Stimulated activated CD4-positive, alpha-beta T cell treated with anti-CD3 and anti-CD28 coated beads, Interleukin-12 subunit alpha, Interleukin-12 subunit beta, amount 100 ng/mL, for 24 hours (primary cell): ENCODE data around the gene COPG2.

ENCODE experiments used
- DNase-seq, 2 experiments: peaks; one replicate each; pipeline ENCODE4 v3.0.0-alpha.2; 2020; ENCODE audit warnings: low read depth in 2 of 2

The COPG2 gene

DNA sequence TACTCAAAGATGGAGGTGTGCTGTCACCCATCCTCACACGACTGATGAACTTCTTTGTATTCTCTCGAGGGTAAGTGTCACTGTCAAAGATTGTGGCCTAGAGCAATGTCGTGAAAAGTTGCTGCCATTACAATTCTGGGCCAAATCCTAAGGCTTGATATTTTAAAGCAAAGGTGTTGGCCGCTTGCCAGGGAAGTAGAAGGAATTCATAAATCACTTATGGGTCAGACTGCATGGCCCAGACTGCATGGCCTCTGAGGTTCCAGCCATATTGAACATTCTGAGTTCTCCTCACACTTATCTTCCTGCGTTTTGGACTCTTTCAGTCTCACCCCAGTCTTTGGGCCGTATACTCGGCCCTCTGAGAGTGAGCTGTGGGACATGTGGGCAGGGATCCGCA is 168.1 kb downstream of the COPG2 start:
- DNase-seq, result no peak

DNA sequence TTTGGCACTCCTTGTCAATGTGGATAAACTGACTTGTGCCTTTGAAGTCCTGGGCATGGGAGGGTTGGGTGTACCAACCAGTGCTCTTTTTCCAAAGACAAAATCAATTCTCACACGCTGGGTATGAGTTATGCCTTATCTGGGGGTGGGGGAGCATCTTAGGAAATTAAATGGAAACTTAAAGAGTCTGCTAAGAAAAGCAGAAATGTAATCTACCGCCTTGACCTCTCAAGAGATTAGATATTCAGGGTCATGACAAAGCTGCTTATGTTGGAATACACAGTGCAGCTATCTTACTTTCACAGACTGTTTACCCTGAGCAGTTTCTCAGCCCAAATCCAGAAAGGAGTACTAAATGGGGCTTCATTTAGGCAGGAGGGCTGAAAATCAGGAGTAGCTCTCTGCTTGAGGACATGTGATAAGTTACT is 174.1 kb downstream of the COPG2 start:
- DNase-seq, result no peak

DNA sequence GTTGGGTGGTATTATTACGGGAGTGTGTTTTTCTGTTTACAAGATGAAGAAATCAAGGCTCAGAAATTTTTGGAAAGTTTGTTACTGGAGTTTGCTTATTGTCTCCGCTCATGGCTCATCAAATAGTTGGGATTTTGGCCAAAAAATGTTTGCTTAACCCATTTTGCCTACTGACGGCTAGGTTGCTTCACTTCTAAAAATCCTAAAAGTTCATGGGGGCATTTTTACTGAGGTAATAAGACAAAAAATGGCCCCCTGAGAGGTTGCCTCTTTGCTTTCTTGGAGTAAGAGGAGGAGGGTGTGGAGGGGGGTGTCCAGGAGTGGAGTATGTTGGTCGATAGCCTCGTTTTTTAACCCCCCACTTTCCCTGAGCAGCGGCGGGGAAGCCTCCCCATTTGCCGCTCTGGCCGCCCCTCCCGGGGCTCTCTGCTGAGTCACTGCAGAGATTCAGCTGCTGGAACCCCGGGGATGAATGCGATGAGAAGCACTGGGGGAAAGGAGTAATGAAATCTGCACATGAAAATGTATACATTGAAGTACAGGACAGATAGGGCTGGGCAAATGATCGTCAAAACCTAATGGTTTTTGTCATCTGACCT is 175.2 kb downstream of the COPG2 start:
- no peak for DNase-seq

DNA sequence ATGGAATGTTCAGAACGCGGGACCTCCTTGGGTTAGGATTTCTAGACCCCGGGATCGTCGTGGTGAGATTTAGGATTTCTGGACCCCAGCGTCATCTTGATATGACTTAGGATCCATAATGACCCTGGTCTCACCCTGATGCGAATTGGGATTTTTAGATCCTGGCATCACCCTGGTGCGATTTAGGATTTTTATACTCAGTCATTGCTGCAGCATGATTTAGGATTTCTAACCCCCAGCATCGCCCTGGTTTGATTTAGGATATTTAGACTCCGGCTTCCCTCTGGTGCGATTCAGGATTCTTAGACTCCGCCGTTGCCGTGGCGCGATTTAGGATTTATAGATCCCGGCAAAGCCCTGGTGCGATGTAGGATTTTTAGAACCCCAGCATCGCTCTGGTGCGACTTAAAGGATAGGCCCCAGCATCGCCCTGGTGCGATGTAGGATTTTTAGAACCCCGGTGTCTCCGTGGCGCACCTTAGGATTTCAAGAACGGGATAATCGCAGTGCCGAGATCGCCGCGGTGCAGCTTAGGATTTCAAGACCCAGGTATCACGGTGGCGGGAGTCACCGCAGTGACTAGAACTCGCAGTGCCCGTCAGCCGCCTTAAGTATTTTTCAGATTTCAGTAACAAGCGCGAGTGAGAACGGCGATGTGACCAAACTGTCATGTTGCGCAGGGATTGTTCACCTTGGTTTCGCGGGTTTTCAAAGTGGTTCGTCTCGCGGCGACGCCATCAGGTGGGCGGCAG is 175.8 kb downstream of the COPG2 start:
- DNase-seq, result no peak

DNA sequence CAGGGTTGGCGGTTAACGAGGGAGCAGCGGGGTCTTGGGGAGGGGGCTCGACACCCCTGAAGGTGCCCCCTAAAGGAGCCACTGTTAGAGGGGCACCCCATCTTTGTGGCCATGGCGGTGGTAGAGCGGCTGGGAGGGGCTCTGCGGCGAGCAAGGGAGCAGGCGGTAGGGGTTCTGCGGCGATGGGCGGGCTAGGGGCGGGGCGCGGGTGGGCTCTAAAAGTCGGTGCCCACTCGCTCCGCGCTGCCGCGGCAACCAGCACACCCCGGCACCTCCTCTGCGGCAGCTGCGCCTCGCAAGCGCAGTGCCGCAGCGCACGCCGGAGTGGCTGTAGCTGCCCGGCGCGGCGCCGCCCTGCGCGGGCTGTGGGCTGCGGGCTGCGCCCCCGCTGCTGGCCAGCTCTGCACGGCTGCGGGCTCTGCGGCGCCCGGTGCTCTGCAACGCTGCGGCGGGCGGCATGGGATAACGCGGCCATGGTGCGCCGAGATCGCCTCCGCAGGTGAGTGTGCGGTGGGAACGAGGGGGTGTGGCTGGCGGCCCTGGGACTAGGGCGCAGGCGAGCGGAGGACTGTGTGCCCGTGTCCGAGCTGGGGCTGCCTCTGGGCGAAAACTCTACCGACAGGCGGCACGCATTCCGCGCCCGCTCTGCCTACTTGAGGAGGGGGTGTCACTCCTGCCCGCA is 176.6 kb downstream of the COPG2 start, which contains the start of gene MEST:
Gene MEST (plus strand): TSS at position 245 of the 682 bp plus-strand sequence. CDS start 229 bp downstream, at position 474.
- no peak for DNase-seq

DNA sequence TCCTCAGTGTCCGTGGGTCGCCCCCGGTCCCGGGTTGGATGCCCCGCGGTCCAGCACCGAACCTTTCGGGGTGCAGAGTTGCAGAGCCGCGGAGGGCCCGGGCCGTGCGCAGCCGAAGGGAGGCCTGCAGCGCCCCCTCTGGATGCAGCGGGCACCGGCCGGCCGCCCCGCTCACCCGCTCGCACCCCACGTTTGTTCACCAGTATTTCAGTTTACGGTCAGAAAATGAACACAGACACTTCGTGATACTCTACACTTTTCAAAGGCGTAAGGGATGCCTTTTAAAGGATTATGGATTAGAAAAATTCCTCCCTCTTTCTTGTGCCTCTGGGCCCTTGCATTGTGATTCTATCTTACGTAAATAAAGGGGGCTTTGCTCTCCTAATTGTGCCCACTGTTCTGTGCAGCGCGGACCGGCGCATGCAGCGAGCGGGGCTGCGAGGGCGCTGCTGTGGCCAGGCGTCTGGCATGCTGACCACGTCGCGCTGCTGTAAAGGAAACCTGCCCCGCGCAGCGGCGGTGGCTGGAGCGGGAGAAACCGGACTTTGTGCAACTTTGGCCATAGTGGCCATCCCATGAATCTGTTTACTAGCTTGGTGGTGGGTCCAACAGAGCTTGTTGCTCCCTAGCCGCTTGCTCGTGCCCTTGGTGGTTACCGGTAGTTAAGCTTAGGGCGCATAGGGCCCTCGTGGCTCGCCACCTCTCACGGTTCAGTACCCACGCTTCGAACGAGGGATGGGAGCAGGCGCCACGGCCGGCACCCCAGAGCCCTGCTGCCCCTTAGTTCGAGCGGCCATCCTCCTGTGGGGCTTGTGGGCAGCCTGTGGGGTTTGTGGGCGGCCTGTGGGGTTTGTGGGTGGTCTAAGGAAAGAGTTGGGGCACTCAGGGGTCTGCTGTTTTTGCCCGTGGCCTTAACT is 177.4 kb downstream of the COPG2 start:
- DNase-seq, result no peak

DNA sequence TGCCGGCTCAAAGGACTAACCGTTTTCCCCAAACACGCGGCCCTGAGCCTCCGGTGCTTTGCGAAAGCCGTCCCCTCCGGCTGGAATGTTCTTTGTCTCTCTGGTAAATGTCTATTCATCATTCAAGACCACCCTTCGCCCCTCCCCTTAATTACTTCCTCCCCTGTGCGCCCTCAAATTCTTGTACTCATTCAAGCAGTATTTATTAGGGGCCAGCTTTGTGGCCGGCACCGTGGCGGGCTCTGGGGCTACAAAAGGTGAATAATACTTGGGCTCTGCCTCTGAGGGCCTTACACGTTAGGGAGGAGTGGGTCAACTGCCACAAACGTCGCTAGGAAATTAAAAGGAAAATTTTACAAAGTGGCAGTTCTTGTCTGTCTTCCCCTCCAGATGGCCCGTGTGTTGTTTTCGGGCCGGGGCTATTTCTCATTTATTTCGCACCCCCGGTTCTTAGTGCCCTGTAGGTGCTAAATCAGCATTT is 178.2 kb downstream of the COPG2 start:
- no peak for DNase-seq

DNA sequence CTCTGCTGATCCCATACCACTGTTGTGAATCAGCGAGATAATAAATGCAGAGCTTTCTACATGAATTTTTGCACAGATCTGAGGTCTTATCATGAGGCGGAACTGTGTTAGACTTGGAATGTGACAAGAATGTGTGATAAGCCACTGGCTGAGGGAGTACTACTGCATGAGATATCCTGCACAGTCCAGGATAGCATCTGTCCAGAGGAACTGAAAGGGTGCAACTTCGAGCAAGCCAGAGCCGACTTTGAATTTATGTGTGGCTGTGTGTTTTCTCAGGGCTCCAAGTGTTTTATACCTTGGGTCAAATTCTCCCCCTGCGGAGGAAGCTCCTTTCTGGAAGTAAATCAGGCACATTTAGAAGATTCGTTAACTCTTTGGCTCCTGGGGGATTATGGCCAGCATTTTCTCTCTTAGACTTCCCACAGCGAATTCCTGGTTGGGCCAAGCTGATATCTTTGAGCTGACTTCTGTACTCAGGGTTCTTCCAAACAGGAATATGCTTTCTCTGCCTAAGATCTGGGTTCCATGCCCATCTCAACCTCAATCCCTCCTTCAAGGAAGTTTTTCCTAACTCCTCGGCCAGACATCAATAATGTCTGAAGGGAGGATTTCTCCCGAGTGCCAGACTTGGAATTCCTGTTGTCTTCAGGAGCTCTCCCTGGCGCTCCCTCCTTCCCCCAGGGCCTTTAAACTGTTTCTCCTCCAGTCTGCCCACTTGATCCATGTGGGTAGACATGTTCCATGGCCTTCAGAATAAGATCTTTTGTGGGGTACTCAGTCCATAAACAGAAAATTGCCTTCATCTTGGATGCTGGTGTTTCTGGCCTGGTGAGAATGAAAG is 179.2 kb downstream of the COPG2 start:
- no peak for DNase-seq

DNA sequence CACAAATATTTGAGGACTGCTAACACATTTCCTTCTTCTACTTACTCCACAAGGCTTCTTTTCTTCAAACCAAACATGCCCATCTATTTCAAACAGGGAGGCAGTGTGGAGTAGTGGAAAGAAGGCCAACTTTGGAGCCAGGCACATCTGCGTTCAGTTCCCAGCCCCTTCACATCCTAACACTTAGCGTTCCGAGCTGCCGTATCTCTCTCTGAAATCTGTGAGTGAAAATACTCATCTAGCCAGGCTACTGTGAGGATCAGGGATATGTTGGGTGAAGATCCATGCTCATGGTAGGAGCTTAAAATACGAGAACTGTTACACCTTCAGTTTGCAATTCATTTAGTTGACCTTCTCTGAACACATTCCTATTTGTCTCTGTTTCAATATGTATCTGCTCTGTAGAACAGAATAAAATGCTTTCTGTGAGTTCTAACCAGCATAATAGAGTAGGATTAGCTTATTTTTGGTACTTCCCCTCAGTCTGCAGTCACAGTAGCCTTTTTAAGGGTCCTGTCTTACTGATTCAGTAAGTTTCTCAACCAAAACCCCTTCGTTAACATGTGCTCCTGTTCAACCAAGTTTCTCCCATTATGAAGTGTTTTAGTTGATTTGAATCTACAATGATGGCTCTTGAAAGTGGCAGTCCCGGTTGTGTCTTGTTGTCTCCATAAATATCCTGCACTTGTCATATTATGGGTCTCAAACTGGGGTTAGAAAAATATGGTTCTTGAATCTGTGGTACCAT is 180.0 kb downstream of the COPG2 start:
- no peak for DNase-seq

DNA sequence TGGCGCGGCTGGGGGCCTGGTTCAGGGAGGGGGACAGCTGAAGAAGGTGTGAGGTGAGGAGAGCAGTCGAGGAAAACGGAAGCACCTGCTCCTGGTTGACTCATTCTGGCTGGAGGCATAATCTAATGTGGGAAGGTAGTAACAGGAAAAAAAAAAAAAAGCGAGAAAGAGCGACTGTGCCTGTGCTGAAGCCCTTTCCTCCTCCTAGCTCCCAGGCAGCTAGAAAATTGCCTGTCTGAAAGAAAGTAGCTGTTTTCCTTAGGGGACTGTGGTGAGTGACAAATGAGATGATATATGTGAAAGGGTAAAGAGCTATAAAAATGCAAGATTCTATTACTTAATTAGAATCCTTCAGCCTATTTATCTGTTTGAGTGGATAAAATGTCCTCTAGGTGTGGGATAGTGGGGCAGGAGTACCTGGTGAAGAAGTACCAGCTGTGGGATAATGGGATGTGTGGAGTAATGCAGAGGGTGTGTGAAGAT is 181.6 kb downstream of the COPG2 start:
- DNase-seq, result no peak

DNA sequence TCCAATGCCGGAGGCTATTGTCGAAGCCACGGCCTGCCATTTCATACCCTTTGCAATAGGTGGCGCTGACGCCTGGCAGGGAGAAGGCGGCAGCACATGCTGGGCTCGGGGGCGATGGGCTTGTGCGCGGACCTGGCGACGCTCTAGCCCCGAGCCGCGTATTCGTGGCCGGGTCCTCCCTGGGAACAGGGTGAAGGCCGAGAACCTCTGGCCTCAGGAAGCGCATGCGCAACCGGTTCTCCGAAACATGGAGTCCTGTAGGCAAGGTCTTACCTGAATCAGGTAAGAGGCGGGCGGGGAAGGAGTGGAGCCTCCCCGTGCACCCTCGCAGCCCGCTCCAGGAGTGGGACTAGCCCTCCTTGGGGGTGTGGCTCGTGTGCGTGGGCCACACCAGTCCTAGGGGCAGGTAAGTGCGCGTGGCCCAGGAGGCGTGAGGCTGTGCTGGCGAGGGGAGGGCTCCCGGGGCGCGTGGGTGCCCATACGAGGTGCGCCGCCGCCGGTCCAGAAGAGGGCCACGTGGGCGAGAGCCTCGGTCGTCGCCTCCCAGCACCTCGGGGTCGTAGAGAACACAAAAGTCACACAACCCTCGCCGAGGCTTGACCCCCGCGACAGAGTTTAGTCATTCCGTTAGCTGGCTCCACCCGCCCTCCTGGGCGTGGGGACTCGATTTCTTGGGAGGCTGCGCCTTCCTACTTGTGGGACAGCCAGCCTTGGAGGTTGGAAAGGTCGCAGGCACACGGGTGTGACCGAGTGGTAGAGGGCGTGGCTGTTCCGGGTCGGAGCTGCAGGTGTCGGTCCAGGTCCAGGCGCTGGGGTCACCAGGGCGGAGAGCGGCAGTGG is 182.2 kb downstream of the COPG2 start:
- DNase-seq, result peak; percentile 19 to 43

DNA sequence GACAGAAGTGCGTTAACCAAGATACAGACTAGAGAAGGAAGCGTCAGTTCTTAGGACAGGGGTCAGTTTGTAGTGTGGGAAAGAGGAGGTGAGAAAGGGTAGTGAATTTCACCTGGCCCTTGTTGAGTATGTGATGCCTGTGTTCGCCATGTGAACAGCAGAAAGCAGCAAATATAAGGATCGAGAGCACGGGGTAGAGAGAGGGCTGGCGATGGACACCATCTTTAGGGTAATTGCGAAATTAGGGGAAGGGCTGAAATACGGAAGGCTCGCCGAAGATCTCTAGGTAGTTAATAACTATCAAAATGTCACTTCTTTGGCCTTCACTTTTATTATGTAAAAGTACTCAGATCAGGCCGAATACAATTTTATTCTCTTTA is 182.8 kb downstream of the COPG2 start:
- no peak for DNase-seq

DNA sequence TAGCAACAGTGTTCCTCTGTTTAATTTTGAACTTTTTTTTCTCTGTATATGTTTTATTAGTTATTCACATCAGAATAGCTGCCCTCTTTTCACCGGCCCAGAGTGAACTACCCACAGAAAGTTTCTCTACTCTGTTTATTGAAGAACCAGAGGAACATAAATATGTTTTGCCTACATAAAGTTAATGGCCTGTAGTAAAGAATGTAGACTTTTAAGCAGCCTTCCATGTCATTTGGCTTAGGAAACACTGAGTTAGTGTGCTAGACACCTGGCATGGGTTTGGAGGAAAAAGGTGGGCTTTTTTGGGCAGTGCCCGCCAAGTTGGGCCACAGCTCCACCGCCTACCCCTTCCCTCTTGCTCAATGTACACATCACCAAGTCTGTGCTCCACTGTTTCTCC is 185.5 kb downstream of the COPG2 start:
- DNase-seq, result no peak

DNA sequence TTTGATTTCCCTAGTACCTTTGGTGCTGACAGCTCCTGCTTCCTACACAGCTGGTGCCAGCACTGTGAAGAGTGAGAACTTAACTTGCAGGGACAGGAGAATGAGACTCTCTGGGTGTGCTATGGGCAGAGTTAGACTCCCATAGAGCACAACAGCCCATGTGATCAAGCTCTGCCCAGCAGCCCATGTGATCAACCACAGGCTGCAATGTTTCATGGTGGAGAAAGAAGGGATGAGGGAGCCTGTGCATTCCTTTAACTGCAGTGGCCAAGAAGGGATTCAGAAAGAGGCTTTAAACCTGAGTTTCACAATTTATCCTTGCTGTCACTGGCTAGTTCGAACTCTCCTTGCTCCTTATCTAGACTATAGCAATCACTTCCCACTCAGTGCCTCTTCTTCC is 186.7 kb downstream of the COPG2 start:
- DNase-seq, result no peak

DNA sequence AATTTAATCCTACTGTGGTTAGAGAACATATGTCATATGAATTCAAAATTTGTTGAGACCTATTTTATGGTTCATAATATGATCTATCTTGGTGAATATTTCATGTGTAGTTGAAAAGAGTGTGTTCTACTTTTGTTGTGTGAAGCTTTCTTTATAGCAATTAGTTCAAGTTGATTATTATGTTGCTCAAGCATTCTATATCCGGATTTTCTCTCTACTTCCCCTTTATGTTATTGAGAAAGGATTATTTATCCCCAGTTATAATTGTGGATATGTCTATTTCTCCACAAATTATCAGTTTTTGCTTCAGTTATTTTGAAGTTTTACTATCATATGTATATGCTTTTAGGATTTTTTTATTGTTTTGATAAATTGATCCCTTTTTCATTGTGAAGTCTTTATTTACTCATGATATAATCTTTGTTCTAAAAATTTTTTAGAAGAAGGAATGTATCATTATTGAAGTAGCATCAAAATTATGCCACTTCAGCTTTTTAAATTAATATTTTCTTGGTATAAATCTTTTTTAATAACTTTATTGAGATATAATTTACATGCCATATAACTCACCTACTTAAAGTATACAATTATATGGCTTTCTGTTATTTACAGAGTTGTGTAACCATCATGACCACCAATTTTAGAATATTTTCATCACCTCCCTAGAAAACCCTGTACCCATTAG is 188.7 kb downstream of the COPG2 start:
- no peak for DNase-seq

DNA sequence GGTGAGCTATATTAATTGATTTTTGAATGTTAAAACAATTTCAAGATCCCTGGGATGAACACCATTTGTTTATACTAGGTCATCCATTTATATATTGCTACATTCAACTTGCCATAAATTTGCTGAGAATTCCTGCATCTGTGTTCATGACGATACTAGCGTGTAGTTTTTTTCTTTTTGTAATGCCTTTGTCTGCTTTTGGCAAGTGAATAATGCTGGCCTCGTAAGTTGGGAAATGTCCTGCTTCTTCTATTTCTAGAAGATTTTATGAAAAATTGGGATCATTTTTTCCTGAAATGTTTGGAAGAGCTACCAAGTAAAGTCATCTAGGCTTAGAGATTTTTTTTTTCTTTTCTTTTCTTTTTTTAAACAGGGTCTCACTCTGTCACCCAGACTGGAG is 189.6 kb downstream of the COPG2 start:
- no peak for DNase-seq

DNA sequence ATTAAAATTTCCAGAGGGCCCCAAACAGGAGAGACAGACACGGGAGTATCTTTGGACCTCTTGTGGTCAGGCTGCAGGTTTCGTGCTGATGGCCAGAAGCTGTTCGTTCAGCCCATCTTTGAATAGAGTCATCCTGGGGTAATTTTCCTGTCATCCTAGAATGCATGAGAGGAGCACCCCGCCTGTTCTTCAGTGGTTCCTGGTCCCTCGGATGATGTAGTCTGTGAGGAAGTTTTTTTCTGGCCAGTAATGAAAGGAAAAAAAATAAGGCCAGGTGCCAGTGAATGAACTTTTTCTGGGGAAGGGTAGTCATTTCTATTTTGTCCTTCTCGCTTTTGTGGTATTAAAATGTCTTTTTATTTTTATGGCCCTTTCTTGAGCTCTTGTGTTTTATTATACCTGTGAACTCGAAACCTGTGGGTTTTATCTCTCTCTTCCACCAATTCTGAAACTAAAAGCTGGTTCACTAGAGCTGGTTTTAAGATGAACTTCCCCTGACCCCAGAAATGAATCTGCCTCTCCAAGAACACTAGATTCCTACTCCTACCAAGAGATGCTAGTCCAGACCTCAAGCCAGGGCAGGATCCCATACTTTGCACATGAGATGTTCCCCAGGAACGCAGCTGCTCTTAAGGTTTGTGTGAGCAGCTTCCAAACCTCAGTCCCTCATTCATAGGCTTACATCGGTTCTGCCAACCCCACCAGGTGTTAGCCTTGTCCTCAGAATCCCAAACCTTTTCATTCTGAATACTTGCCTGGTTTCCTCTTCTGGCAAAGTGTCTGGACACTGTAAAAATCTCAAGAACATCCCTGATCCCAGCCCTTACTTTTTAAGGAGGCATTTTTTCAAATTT is 192.0 kb downstream of the COPG2 start:
- DNase-seq, result no peak
